GM12878 (cell line): Measurements from ENCODE around the gene IL10RA. TPM values are rescaled to one million over a fixed set of nuclear protein-coding genes. Genes with fewer than 3 reads are reported as not detected.

ENCODE experiments used
- ATAC-seq: fragments of 200-7000 bp; cut with Tn5 transposase; 3 replicates; pipeline ENCODE4 v1.9.1; 2020; ENCODE audit warnings: mild to moderate bottlenecking, moderate library complexity
- BruUV-seq: library from RNA; stranded (reverse); fragments of 400-500 nt; replicated peaks from 2 replicates; lab custom pipeline; 2021; lab: Mats Ljungman, UMichigan
- CTCF ChIA-PET: fragments of 300-600 bp; sonication (Branson Sonifier 250); formaldehyde crosslinking; extraction: SDS; loops from one replicate; lab custom pipeline; 2021; ENCODE audit warnings: inconsistent platforms; lab: Yijun Ruan, JAX
- POLR2A ChIA-PET: fragments of 350-600 bp; formaldehyde crosslinking; extraction: SDS; loops from one replicate; lab custom pipeline; 2021; ENCODE audit warnings: inconsistent platforms; lab: Charles Lee
- RAD21 ChIA-PET: fragments of 300-600 bp; sonication (Branson Sonifier 250); formaldehyde crosslinking; loops from one replicate; lab custom pipeline; 2023; ENCODE audit warnings: antibody characterized with exemption; ENCODE audit not compliant: unreplicated experiment; lab: Charles Lee
- SMC1A ChIA-PET: fragments of 300-600 bp; sonication (Branson Sonifier 250); formaldehyde crosslinking; loops from one replicate; lab custom pipeline; 2023; ENCODE audit not compliant: unreplicated experiment, uncharacterized antibody; lab: Charles Lee
- DNase-seq: peaks from one replicate; pipeline ENCODE4 v3.0.0-alpha.2; 2011; ENCODE audit warnings: low read depth, low spot score
- FAIRE-seq: peaks from 3 replicates; lab custom pipeline; 2011; peaks lifted over from hg19 to GRCh38; lab: Jason Lieb, UNC
- H2AFZ ChIP-seq: 2 replicates; pipeline ENCODE4 v1.6.0; 2011; ENCODE audit warnings: low read depth, low read length, control low read depth; ENCODE audit not compliant: control insufficient read depth
- H3K27ac ChIP-seq: 2 replicates; pipeline ENCODE4 v1.5.1; 2011; ENCODE audit warnings: control low read depth; ENCODE audit not compliant: control insufficient read depth, insufficient read depth
- H3K27me3 ChIP-seq, 2 experiments: replicated peaks in 1 of 2; 2 replicates each; pipeline versions ENCODE4 v1.6.0 to v1.6.1; 2011; ENCODE audit warnings: low read length in 1 of 2; ENCODE audit not compliant: control insufficient read depth in 2 of 2, insufficient read depth in 2 of 2
- H3K36me3 ChIP-seq, 2 experiments: 2 replicates each; pipeline ENCODE4 v1.5.1; 2011; ENCODE audit warnings: low read length in 1 of 2; ENCODE audit not compliant: control insufficient read depth in 2 of 2, insufficient read depth in 2 of 2
- H3K4me1 ChIP-seq: 2 replicates; pipeline ENCODE4 v1.6.1; 2011; ENCODE audit warnings: mild to moderate bottlenecking, low read length, moderate library complexity, mixed read lengths; ENCODE audit not compliant: control insufficient read depth, insufficient read depth
- H3K4me2 ChIP-seq: 2 replicates; pipeline ENCODE4 v1.6.0; 2011; ENCODE audit warnings: control low read depth; ENCODE audit not compliant: control insufficient read depth, insufficient read depth
- H3K4me3 ChIP-seq: fragments of 200-600 bp; sonication (generic); 2 replicates; pipeline ENCODE4 v1.5.1; 2016
- H3K79me2 ChIP-seq: 2 replicates; pipeline ENCODE4 v1.6.0; 2011; ENCODE audit warnings: low read length; ENCODE audit not compliant: control insufficient read depth, insufficient read depth
- H3K9ac ChIP-seq: 2 replicates; pipeline ENCODE4 v1.8.0; 2011; ENCODE audit warnings: low read length, control low read depth, mixed read lengths; ENCODE audit not compliant: control insufficient read depth, insufficient read depth
- H3K9me3 ChIP-seq: replicated peaks from 3 replicates; pipeline ENCODE4 v1.5.1; 2011; ENCODE audit warnings: mild to moderate bottlenecking, low read length; ENCODE audit not compliant: control insufficient read depth, insufficient read depth
- H4K20me1 ChIP-seq: 2 replicates; pipeline ENCODE4 v1.6.0; 2011; ENCODE audit not compliant: control insufficient read depth, insufficient read depth
- E4F1 ChIP-seq: fragments of 450-650 bp; IDR thresholded peaks from 2 replicates; pipeline ENCODE4 v1.6.1; 2018; ENCODE audit warnings: borderline replicate concordance, mild to moderate bottlenecking; ENCODE audit not compliant: partially characterized antibody
- HCFC1 ChIP-seq: fragments of 150-350 bp; IDR thresholded peaks from 2 replicates; pipeline ENCODE4 v1.6.1; 2014; ENCODE audit warnings: low read length
- IKZF1 ChIP-seq: fragments of 450-650 bp; conservative IDR thresholded peaks from 2 replicates; pipeline ENCODE4 v1.6.1; 2017; ENCODE audit warnings: antibody characterized with exemption, mild to moderate bottlenecking
- IKZF2 ChIP-seq, 2 experiments: fragments of 450-650 bp; IDR thresholded peaks; 2 replicates each; pipeline ENCODE4 v1.6.1; 2017; ENCODE audit warnings: mild to moderate bottlenecking in 2 of 2, moderate library complexity in 2 of 2
- MEF2A ChIP-seq: IDR thresholded peaks from 2 replicates; pipeline ENCODE4 v1.6.1; 2011; ENCODE audit warnings: low read depth, mild to moderate bottlenecking, low read length, moderate library complexity; ENCODE audit not compliant: insufficient read depth
- MEF2B ChIP-seq: fragments of 450-650 bp; IDR thresholded peaks from 2 replicates; pipeline ENCODE4 v1.6.1; 2018; ENCODE audit warnings: mild to moderate bottlenecking, moderate library complexity; ENCODE audit not compliant: partially characterized antibody, poor library complexity, severe bottlenecking
- SIX5 ChIP-seq: IDR thresholded peaks from 2 replicates; pipeline ENCODE4 v1.6.1; 2011; ENCODE audit warnings: mild to moderate bottlenecking, low read depth, low read length, moderate library complexity; ENCODE audit not compliant: severe bottlenecking
- SRF ChIP-seq, 2 experiments: IDR thresholded peaks; 2 replicates each; pipeline ENCODE4 v1.6.1; 2011; ENCODE audit warnings: low read depth in 2 of 2, low read length in 2 of 2, mild to moderate bottlenecking in 1 of 2, moderate library complexity in 1 of 2
- YBX1 ChIP-seq: fragments of 450-650 bp; IDR thresholded peaks from 2 replicates; pipeline ENCODE4 v1.6.1; 2016; ENCODE audit warnings: antibody characterized with exemption
- ZNF592 ChIP-seq: fragments of 450-650 bp; IDR thresholded peaks from 2 replicates; pipeline ENCODE4 v1.6.1; 2017; ENCODE audit warnings: mild to moderate bottlenecking, moderate library complexity
- WGBS: methylation state at CpG from one replicate; pipeline ENCODE4 v1.1.6; 2016; ENCODE audit warnings: low lambda C conversion rate; ENCODE audit not compliant: insufficient replicate concordance, insufficient coverage; ENCODE audit errors: missing lambda C conversion rate; 5-methylcytosine and 5-hydroxymethylcytosine counted together
- in situ Hi-C: fragments of 300-500 bp; cut with MboI; formaldehyde crosslinking; loops from 9 replicates; pipeline ENCODE4 v1.14.3; 2018; ENCODE audit warnings: mixed read lengths
- intact Hi-C: fragments of 100-400 bp; cut with micrococcal nuclease; formaldehyde crosslinking; loops from one replicate; pipeline ENCODE4 v1.14.2; 2022; ENCODE audit not compliant: unreplicated experiment
- polyA plus RNA-seq, 11 experiments: library from polyadenylated mRNA; depleted of rRNA in 4 of 11; unstranded in 6 of 11; stranded (reverse) in 5 of 11; fragments of >200 nt; fragmentation: Nextera tagmentation in 4 of 11; fragmentation: Illumina TruSeq in 1 of 11; extraction: Ambion mirVana in 4 of 11; extraction: Trizol in 1 of 11; gene quantifications; 1 replicate in 1 of 11; 2 replicates in 10 of 11; pipeline versions ENCODE4 v1.2.1 to v1.2.3, GENCODE V29; 2011 to 2016; ENCODE audit warnings: inconsistent platforms in 2 of 11, missing spikeins in 2 of 11, low read depth in 1 of 11
- total RNA-seq, 4 experiments: library from RNA; depleted of rRNA in 3 of 4; stranded (reverse); fragments of >200 nt in 3 of 4; fragmentation: Illumina TruSeq in 1 of 4; extraction: Trizol in 1 of 4; gene quantifications; 2 replicates each; pipeline versions ENCODE4 v1.2.1 to v1.2.3, GENCODE V29; 2013 to 2021

IL10RA gene
- total and polyA plus RNA-seq, 10 of the 15 experiments (the other 5 are each of a cell fraction or from before 2014, with no cell fraction given) = 0.77 to 45.9 (median 9.6) TPM

- TF ChIP-seq YBX1 (no peak), SIX5 (no peak), E4F1 (no peak), HCFC1 (no peak), MEF2A (no peak)
- TF ChIP-seq, all 136 proteins: peak for 8
Measured at GRCh38 chr11:117950301-117950700, 35.9 kb upstream of the IL10RA start (continued).

- DNase-seq = no peak
- Histone ChIP-seq H3K27ac (no peak overlapping the region), H3K36me3 (no peaks in the 10 kb centered on the region; a peak in 1 of 4 replicates), H3K9ac (no peak overlapping the region), H3K4me2 (0 out of 2 replicates have a peak overlapping the region, but pooled peaks have one; percentile 28), H3K4me1 (peaks cover 26% of the 10 kb centered on the region), H3K9me3 (no peaks in the 10 kb centered on the region), H4K20me1 (no peaks in the 10 kb centered on the region), H3K27me3 (no peaks in the 10 kb centered on the region), H3K4me3 (no peak overlapping the region), H2AFZ (peak overlapping the region; percentile 52), H3K79me2 (no peaks in the 10 kb centered on the region)
- WGBS = 46% methylated on average over 15 of the region's 15 CpGs
- ATAC-seq = peak; percentile 59
- in situ Hi-C loops (no loop called here), intact Hi-C loops (loop anchor here (1.0 to 2.0 kb wide), 2 partner anchors 36 to 102 kb away; partner anchors contain the start of gene IL10RA)
- ChIA-PET CTCF (interaction anchor here (0.7 to 13.1 kb wide), 26 partner anchors 8 to 220 kb away, joined by 3 to 503 read pairs (median 4); partner anchors contain the start of genes FXYD2, IL10RA and TMPRSS13), SMC1A (interaction anchor here (0.8 to 14.9 kb wide), 31 partner anchors 11 to 220 kb away, joined by 3 to 295 read pairs (median 7); partner anchors contain the start of gene IL10RA), POLR2A (interaction anchor here (1.0 to 2.0 kb wide), 9 partner anchors 14 to 128 kb away, joined by 3 to 8 read pairs (median 4); partner anchors contain the start of gene IL10RA), RAD21 (interaction anchor here (0.7 to 10.6 kb wide), 31 partner anchors 9 to 220 kb away, joined by 3 to 393 read pairs (median 5); partner anchors contain the start of genes FXYD2 and IL10RA)
- no TSS peak for BruUV-seq
- FAIRE-seq = no peak
- TF ChIP-seq ZNF592 (no peak), IKZF2 (IDR thresholded peaks at IDR 0.05) (0 out of 4 replicates have a peak, but pooled peaks of 1 of the 2 experiments have one; percentile 11), MEF2B (peak; percentile 63), IKZF1 (peak; percentile 35; the same call in 1 of the 2 replicates), SRF (IDR thresholded peaks at IDR 0.05; ENCODE audit: low read depth in 2 of 2, low read length in 2 of 2) (no peak)
Measured at GRCh38 chr11:117950993-117951961, 34.9 kb upstream of the IL10RA start.
